GM18873 (cell line): Measurements from ENCODE around the gene KRT77.
"Not testable (repeated sequence)": the region's sequence is repeated elsewhere in the genome, so short reads cannot be mapped to it uniquely, and the experiment has no call there.

ENCODE experiments used
- ATAC-seq: cut with Tn5 transposase; IDR thresholded peaks from one replicate; pipeline ENCODE4 v1.9.1; 2021; ENCODE audit warnings: mild to moderate bottlenecking, moderate library complexity, moderate number of reproducible peaks; ENCODE audit not compliant: unreplicated experiment, low FRiP score

Gene KRT77

DNA sequence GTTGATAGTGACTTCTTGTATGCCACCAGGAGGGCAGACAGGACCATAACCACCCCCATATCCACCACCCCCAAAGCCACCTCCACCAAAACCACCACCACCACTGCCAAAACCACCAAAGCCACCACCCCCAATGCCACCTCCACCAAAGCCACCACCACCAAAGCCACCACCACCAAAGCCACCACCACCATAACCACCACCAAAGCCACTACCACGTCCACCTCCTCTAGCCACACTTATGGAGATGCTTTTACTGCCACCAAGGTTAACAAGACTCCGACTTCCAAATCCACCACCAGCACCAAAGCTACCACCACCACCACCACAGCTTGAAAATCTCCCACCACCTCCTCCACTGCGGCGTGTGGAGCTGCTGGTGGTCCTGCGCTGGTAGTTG, 23.4 kb downstream of the KRT77 start:
- ATAC-seq: no peak

DNA sequence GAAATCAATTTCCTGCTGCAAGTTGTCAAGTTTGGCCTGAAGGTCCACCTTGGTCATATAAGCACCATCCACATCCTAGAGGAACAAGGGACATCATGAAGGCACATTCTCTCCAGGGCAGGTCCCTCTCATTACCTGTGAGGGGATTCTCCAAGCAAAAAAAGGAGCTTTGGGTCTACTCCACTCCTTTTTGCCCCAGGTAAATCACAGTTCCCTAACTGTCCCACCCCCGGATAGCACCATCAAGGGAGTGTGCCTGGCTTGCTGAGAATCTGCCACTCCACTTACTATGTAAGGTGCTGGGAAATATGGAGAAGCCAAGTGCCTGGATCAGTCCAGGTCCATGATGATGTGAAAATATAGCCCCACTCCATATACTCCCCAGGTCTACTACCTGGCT, 25.7 kb downstream of the KRT77 start:
- ATAC-seq: no peak

DNA sequence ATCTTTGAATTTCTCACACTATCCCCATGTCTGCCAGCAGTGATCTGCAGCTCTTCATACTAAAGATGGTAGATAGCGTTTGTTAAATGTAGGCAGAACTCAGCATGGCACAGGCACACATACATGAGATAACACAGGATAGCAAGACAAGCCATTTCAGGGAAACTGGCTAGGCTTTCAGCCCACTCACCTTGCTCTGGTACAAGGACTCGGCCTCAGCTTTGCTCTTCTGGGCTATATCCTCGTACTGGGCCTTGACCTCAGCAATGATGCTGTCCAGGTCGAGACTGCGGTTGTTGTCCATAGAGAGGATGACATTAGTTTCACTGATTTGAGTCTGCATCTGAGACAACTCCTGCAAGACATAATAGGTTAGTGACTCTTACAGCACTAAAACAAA, 26.2 kb downstream of the KRT77 start:
- no peak for ATAC-seq

- no peak for ATAC-seq
Observed at GRCh38 chr12:52676163-52676562, 27.2 kb downstream of the KRT77 start.

- ATAC-seq: no peak
Observed at GRCh38 chr12:52675301-52675701, 28.0 kb downstream of the KRT77 start.

- ATAC-seq: no peak
Observed at GRCh38 chr12:52674433-52674775, 28.9 kb downstream of the KRT77 start.

- no peak for ATAC-seq
Observed at GRCh38 chr12:52673713-52674432, 29.5 kb downstream of the KRT77 start.

DNA sequence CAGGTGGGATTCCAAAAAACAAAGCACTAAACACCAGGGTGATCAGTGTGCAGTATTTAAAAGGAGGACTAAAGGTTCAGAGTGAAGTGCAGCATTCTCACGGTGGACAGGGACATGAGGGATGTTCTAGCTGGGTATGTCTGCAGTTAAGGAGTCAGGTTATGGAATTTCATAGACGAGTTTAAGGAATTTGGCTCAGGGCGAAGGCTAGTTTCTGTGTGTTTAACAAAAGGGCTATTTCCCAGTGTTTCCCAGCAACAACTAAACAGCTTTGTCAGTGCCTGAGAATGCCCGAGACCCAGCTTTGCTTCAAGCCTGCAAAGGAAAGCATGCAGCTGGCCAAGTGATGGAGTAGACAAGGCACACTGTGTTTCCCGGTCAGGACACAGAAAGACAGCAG, 30.1 kb downstream of the KRT77 start:
- no peak for ATAC-seq

DNA sequence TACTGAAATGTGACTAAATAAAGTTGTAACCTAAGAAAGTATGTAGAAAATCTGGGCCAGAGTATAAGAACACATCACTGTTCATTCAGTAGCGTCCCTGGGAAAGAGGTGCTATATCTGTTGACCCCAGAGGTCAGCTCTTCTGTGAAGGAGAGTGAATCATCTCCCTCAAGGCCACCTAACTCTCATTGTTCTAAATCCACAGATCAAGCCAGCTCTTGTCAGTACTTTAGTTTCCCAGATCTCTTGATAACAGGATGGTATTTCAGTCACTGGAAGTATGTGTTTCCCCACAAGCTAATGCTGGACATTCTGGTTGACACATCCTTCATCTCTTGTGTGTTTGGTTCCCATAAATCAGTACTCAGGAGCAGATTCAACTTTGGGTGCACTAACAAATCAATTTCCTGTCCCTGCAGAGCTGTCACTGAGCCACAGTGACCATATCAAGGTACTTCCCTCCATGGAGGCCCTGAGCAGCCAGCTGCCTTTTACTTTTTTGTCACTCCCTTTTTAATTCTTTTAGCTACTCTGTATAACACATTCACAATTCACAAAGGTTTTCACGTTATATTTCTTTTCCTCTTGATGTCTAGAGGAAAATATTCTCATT, 30.9 kb downstream of the KRT77 start:
- ATAC-seq: no peak

DNA sequence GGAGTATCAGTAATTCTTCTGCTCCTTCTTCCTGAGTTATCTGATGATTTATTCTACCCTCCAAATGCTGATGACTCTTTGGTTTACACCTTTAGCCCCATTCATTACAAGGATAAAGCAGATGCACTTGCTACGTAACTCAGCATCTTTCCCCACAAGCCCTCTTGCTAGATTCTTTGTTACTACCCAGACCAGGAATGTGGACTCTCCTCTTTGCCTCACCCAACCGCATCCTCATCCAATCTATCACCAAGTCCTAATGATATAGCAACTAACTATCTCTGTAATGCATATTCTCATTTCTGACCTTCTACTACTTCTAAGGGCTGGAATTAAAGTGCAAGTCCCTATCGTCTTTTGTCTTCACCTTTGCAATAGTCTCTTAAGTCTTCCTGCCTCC, 32.4 kb downstream of the KRT77 start:
- ATAC-seq: no peak

- ATAC-seq: no peak
Observed at GRCh38 chr12:52670506-52670905, 32.8 kb downstream of the KRT77 start.

DNA sequence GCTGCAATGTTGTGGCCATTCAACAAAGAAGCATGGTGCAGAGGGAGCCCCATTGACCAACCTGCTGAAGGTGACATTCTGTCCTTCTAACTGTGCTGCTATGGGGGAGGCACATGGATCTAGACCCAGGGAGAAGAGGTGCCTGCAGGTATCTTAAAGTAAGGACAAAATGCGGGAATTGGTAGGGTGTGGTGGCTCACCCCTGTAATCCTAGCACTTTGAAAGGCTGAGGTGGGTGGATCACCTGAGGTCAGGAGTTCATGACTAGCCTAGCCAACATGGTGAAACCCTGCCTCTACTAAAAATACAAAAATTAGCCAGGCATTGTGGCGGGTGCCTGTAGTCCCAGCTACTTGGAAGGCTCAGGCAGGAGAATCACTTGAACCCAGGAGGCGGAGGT, 33.4 kb downstream of the KRT77 start:
- not testable (repeated sequence) for ATAC-seq

GRCh38 chr12:52669426-52669825, 33.9 kb downstream of the KRT77 start:
- no peak for ATAC-seq

GRCh38 chr12:52667931-52668330, 35.4 kb downstream of the KRT77 start:
- ATAC-seq: no peak

DNA sequence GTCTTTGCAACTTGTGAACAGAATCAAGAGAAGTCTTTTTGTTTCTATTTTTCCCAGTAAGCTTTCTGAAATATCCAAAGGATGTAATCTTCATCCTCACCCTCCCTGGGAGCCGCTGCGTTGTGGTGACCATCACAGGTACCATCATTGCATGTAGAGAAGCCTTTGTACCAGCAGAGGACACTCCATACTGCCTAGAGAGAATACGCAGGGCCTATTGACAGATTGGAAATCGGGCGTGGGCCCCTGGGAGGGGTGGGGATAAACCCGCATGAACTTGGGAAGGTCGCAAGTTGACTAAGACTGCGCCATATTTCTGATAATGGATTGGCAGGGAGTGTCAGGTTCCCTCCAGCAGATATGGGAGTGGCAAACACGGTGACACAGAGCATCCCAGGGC, 35.8 kb downstream of the KRT77 start:
- ATAC-seq: no peak

GRCh38 chr12:52666471-52666870, 36.9 kb downstream of the KRT77 start:
- ATAC-seq: no peak

GRCh38 chr12:52663420-52663819, 39.9 kb downstream of the KRT77 start:
- ATAC-seq: no peak

DNA sequence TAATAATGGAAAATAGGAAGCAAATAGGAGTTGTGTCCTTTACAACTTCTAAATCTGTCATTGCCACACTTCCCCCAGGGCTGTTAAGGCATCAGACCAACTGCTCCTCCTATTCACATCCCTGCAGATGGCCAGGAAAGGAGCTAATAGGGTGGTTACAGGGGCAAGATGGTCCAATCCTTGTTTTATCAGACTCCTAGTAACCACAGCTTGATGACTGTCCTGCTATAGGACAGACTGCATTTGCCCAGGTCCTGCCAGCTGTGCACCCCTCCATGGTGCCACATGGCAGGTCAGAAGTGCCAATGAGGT, 40.5 kb downstream of the KRT77 start:
- no peak for ATAC-seq

DNA sequence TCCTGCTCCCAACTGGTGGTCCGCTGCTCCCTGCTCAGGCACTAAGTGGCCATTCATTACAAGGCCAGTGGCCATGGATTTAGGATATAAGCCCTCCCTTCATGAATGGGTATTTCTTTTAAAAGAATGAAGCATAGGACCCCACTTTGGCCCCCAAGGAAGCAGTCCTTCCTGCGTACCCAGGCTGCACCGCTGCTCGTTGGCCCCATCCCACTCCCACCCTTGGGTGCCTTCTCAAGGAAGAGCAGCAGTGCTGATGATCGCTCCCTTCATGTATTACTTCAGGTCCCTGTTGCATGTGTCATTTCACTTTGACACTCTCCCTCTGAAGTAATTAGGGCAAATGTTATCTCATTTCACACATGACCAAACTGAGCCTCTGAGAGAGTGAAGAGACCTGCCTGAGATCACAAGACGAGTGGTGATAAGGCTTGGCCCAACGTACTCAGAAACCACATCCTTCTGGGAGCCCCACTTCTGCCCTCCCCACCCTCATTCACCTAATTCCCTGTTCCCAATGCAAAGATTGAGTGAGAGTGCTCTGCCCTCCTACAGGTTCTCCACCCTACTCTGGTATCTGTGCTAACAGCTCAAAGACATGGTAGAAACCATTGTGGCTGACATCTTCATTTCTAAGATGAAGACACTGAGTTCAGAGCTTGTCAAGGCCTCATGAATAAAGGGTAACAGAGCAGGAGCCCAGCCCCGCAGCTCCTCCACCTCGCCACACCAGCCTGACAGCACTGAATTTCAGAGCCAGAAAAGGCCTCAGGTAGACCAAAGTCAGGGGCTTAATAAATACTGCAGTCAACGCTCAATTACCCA, 41.0 kb downstream of the KRT77 start:
- no peak for ATAC-seq

- no peak for ATAC-seq
Observed at GRCh38 chr12:52661668-52662067, 41.7 kb downstream of the KRT77 start.

DNA sequence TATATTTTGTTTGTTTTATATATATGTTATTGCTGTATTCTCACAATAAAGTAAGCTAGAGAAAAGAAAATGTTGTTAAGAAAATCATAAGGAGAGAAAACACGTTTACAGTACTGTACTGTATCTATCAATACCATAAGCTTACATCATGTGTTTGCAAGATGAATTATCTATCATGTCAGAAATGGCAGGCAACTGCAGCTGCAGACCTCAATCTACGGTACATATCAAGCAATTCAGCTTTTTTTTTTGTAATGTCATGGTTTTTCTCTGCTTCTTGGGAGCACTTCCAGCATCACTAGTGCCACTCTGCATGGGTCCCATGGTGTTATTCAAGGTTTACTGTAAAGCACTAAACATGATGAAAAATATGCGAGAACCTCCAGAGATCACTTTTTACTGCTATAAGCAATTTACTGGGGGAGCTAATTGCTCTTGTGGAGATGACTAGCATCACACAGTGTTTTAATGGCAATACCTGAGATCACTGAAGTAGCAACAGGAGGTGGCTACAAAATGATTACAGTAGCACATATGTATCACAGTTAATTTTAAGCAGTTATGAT, 42.3 kb downstream of the KRT77 start:
- ATAC-seq: no peak

DNA sequence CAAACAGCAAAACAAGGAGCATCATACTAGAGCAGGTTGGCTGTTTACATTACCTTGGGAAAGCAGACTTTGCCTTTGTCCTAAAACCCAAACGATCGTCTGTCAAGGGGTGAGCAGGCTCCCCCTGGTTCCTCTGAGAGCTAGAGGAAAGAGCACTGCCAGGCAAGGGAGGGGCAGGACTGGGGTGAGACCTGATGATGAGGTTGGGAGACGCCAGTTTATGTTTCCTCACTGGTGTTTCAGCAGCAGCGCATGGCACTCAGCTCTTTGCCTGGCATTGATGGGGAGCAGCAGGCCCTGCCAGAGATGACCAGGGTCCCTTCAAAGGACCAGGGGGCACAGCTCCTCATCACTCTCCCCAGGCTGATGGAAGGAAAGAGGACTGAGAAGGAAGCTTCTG, 43.4 kb downstream of the KRT77 start:
- no peak for ATAC-seq
